HG03354 (cell line): ENCODE measurements around the gene TRERF1.
"Not testable (repeated sequence)": the region's sequence is repeated elsewhere in the genome, so short reads cannot be mapped to it uniquely, and the experiment has no call there.

Experiments used
- ATAC-seq: cut with Tn5 transposase; IDR thresholded peaks from one replicate; pipeline ENCODE4 v1.9.1; 2021; ENCODE audit warnings: mild to moderate bottlenecking; ENCODE audit not compliant: unreplicated experiment, poor library complexity, severe bottlenecking

The TRERF1 gene

GRCh38 chr6:42216495-42216894 lies 235.2 kb downstream of the TRERF1 start:
- not testable (repeated sequence) for ATAC-seq

- no peak for ATAC-seq
Measured at GRCh38 chr6:42212442-42212841, 239.3 kb downstream of the TRERF1 start.

- no peak for ATAC-seq
Measured at GRCh38 chr6:42211726-42212125, 240.0 kb downstream of the TRERF1 start.

GRCh38 chr6:42210551-42210950 lies 241.2 kb downstream of the TRERF1 start:
- ATAC-seq = no peak

GRCh38 chr6:42207559-42207958 lies 244.2 kb downstream of the TRERF1 start:
- not testable (repeated sequence) for ATAC-seq

GRCh38 chr6:42204768-42205282 lies 246.9 kb downstream of the TRERF1 start:
- no peak for ATAC-seq

- no peak for ATAC-seq
Measured at GRCh38 chr6:42203183-42203582, 248.5 kb downstream of the TRERF1 start.

GRCh38 chr6:42202131-42202915 lies 249.4 kb downstream of the TRERF1 start:
- not testable (repeated sequence) for ATAC-seq

GRCh38 chr6:42201382-42201781 lies 250.3 kb downstream of the TRERF1 start:
- ATAC-seq = no peak

- ATAC-seq = no peak
Measured at GRCh38 chr6:42200035-42200434, 251.7 kb downstream of the TRERF1 start.

GRCh38 chr6:42199106-42199981 lies 252.4 kb downstream of the TRERF1 start:
- ATAC-seq = no peak

- no peak for ATAC-seq
Measured at GRCh38 chr6:42197555-42198362, 254.0 kb downstream of the TRERF1 start.

- no peak for ATAC-seq
Measured at GRCh38 chr6:42195415-42195814, 256.3 kb downstream of the TRERF1 start.

- ATAC-seq = no peak
Measured at GRCh38 chr6:42194056-42194455, 257.7 kb downstream of the TRERF1 start.

- no peak for ATAC-seq
Measured at GRCh38 chr6:42193491-42193894, 258.2 kb downstream of the TRERF1 start.

GRCh38 chr6:42192385-42192784 lies 259.3 kb downstream of the TRERF1 start:
- ATAC-seq = not testable (repeated sequence)

GRCh38 chr6:42190554-42191183 lies 261.1 kb downstream of the TRERF1 start:
- ATAC-seq = no peak

- ATAC-seq = no peak
Measured at GRCh38 chr6:42188406-42188805, 263.3 kb downstream of the TRERF1 start.

GRCh38 chr6:42185597-42185996 lies 266.1 kb downstream of the TRERF1 start:
- no peak for ATAC-seq
